HepG2 (cell line): Measurements from ENCODE around the gene ETFB. TPM values are rescaled to one million over a fixed set of nuclear protein-coding genes. Genes with fewer than 3 reads are reported as not detected.
A peak's percentile ranks its signal among the peaks of the same experiment; 100 is the strongest.

Experiments
- BCL6 ChIP-seq: IDR thresholded peaks from 2 replicates; pipeline ENCODE4 v1.6.1; 2016; ENCODE audit warnings: missing genetic modification reagents, missing compliant biosample characterization
- CBX1 ChIP-seq: IDR thresholded peaks from one replicate; pipeline ENCODE4 v1.6.1; 2016; ENCODE audit warnings: antibody characterized with exemption, low read depth
- CEBPG ChIP-seq: IDR thresholded peaks from 2 replicates; pipeline ENCODE4 v1.6.1; 2016
- EZH2 ChIP-seq: conservative IDR thresholded peaks from 2 replicates; pipeline ENCODE4 v1.6.1; 2012; ENCODE audit warnings: mild to moderate bottlenecking, low read depth, low read length, moderate library complexity
- GTF2F1 ChIP-seq: fragments of 150-350 bp; IDR thresholded peaks from 2 replicates; pipeline ENCODE4 v1.6.1; 2014; ENCODE audit warnings: low read length
- HINFP ChIP-seq: sonication (generic); formaldehyde crosslinking; IDR thresholded peaks from 2 replicates; pipeline ENCODE4 v1.4.0; 2020; ENCODE audit warnings: low read depth, mild to moderate bottlenecking, missing genetic modification reagents
- HOXA9 ChIP-seq: sonication (generic); formaldehyde crosslinking; IDR thresholded peaks from 2 replicates; pipeline ENCODE4 v1.8.1; 2022; ENCODE audit warnings: missing genetic modification reagents, mild to moderate bottlenecking, moderate library complexity, borderline replicate concordance
- KAT8 ChIP-seq: IDR thresholded peaks from 2 replicates; pipeline ENCODE4 v1.6.1; 2016; ENCODE audit warnings: missing genetic modification reagents, missing compliant biosample characterization
- NR2F6 ChIP-seq, 2 experiments: IDR thresholded peaks; 2 replicates each; pipeline ENCODE4 v1.6.1; 2016; ENCODE audit warnings: antibody characterized with exemption in 1 of 2, mild to moderate bottlenecking in 1 of 2
- ZBTB49 ChIP-seq: sonication (generic); formaldehyde crosslinking; IDR thresholded peaks from 2 replicates; pipeline ENCODE4 v1.4.0; 2020; ENCODE audit warnings: missing genetic modification reagents, borderline replicate concordance
- ZFY ChIP-seq: sonication (generic); formaldehyde crosslinking; IDR thresholded peaks from 2 replicates; pipeline ENCODE4 v1.4.0; 2020; ENCODE audit warnings: missing genetic modification reagents
- ZKSCAN8 ChIP-seq: IDR thresholded peaks from 2 replicates; pipeline ENCODE4 v1.6.1; 2016; ENCODE audit warnings: borderline replicate concordance, missing genetic modification reagents, missing compliant biosample characterization
- ZNF318 ChIP-seq: sonication (generic); formaldehyde crosslinking; IDR thresholded peaks from 2 replicates; pipeline ENCODE4 v1.4.0; 2020; ENCODE audit warnings: mild to moderate bottlenecking, missing genetic modification reagents
- ZNF530 ChIP-seq: sonication (generic); formaldehyde crosslinking; IDR thresholded peaks from 2 replicates; pipeline ENCODE4 v1.5.0; 2020; ENCODE audit warnings: low read depth, mild to moderate bottlenecking, missing genetic modification reagents
- ZNF607 ChIP-seq: sonication (generic); formaldehyde crosslinking; IDR thresholded peaks from 2 replicates; pipeline ENCODE4 v1.5.1; 2020; ENCODE audit warnings: missing genetic modification reagents, mild to moderate bottlenecking, borderline replicate concordance
- ZNF616 ChIP-seq: sonication (generic); formaldehyde crosslinking; IDR thresholded peaks from 2 replicates; pipeline ENCODE4 v1.5.0; 2020; ENCODE audit warnings: low read depth, mild to moderate bottlenecking, missing genetic modification reagents
- ZNF7 ChIP-seq: IDR thresholded peaks from 2 replicates; pipeline ENCODE4 v1.6.1; 2016; ENCODE audit warnings: missing biosample characterization, missing genetic modification reagents
- ZNF773 ChIP-seq: sonication (generic); formaldehyde crosslinking; IDR thresholded peaks from 2 replicates; pipeline ENCODE4 v1.4.0; 2020; ENCODE audit warnings: missing genetic modification reagents, borderline replicate concordance
- polyA plus RNA-seq, 8 experiments: library from polyadenylated mRNA; depleted of rRNA in 3 of 8; stranded (reverse) in 7 of 8; unstranded in 1 of 8; fragments of >200 nt; fragmentation: Illumina TruSeq in 4 of 8; extraction: Trizol in 4 of 8; gene quantifications; 2 replicates each; pipeline versions ENCODE4 v1.2.1 to v1.2.3, GENCODE V29; 2011 to 2016; ENCODE audit warnings: low read depth in 4 of 8, missing spikeins in 1 of 8, mixed read lengths in 1 of 8; ENCODE audit not compliant: insufficient read depth in 1 of 8
- total RNA-seq, 5 experiments: library from RNA; depleted of rRNA; stranded (reverse); fragments of >200 nt; fragmentation: Illumina TruSeq; extraction: Trizol; gene quantifications; 2 replicates each; pipeline ENCODE4 v1.2.3, GENCODE V29; 2016; ENCODE audit warnings: low read depth in 1 of 5

ETFB gene
- total and polyA plus RNA-seq, 2 of the 13 experiments (the other 11 are each of a cell fraction or from before 2014, with no cell fraction given): 678 to 1,314 TPM

DNA sequence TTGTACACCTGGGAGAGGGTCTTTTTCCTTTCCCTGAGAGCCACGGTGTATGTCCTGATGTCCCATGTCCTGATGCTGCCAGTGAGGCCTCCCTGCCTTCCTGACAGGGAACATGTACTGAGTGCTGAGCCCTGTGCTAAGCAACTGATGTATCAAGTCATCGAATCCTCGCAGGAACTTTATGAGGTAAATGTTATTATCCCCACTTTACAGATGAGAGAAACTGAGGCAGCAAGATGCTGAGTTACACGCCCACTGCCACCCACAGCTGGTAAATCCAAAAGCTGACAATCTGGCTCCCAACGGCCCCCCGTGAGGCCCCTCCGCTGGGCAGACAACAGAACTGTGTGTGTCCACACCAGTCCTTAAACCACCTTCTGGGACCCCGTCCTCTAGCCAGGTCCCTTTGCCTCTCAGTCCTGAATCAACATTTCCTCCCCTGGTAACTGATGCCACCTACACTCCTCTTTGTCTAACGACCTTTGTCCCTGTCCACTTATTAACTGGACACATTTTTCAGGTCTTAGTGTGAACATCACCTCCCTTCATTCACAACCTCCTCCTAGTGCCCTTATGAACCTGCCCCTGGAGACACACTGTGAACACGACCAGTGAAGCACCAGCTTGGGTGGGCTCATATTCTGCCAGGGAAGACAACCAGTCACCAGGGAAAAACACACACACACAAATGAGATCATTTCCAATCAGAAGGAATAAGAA lies 18.8 kb downstream of the ETFB start (continued):
- TF ChIP-seq HOXA9 (CRISPR knock-in tag): no peak
- TF ChIP-seq ZFY (CRISPR knock-in tag): no peak
- TF ChIP-seq GTF2F1: no peak
- no peak for TF ChIP-seq CBX1
- TF ChIP-seq BCL6: no peak
- TF ChIP-seq HINFP (CRISPR knock-in tag): no peak
- no peak for TF ChIP-seq ZNF318 (CRISPR knock-in tag)
- 0 out of 2 replicates have a peak, but pooled peaks have one; percentile 10 for TF ChIP-seq KAT8
- no peak for TF ChIP-seq ZNF616 (CRISPR knock-in tag)
- TF ChIP-seq NR2F6 (IDR thresholded peaks at IDR 0.05): no peak
- peak; percentile 22; the same call in 1 of the 2 replicates for TF ChIP-seq NR2F6 (CRISPR knock-in tag; IDR thresholded peaks at IDR 0.05)
- no peak for TF ChIP-seq ZKSCAN8 (CRISPR knock-in tag)
- no peak for TF ChIP-seq ZNF7
- TF ChIP-seq ZNF773 (CRISPR knock-in tag): no peak
- TF ChIP-seq ZNF530 (CRISPR knock-in tag): no peak
- no peak for TF ChIP-seq ZBTB49
- TF ChIP-seq ZNF607 (CRISPR knock-in tag): no peak
- TF ChIP-seq CEBPG (CRISPR knock-in tag): no peak
- TF ChIP-seq EZH2: no peak
